HCT116 (cell line): Measurements from ENCODE around the gene FXYD6.

ENCODE experiments used
- CTCF ChIP-seq, 3 experiments: fragments of 200-600 bp in 1 of 3; sonication (generic) in 1 of 3; IDR thresholded peaks in 2 of 3; conservative IDR thresholded peaks in 1 of 3; 2 replicates each; pipeline ENCODE4 v1.5.1; 2012 to 2017; ENCODE audit warnings: low read depth in 2 of 3, low read length in 2 of 3, antibody characterized with exemption in 1 of 3, borderline replicate concordance in 1 of 3, control low read depth in 1 of 3, mild to moderate bottlenecking in 1 of 3, mixed read lengths in 1 of 3, mixed run types in 1 of 3, moderate library complexity in 1 of 3; ENCODE audit not compliant: insufficient read depth in 1 of 3
- POLR2A ChIP-seq: IDR thresholded peaks from 2 replicates; pipeline ENCODE4 v1.7.0; 2011; ENCODE audit warnings: borderline replicate concordance; ENCODE audit not compliant: insufficient read depth, insufficient read length; ENCODE audit errors: extremely low read depth
- REST ChIP-seq: IDR thresholded peaks from 2 replicates; pipeline ENCODE4 v1.6.1; 2012; ENCODE audit warnings: low read depth

- TF ChIP-seq POLR2A (no peak), CTCF (IDR thresholded peaks at IDR 0.05 in 2 of 3, conservative IDR thresholded peaks at IDR 0.05 in 1 of 3; ENCODE audit: borderline replicate concordance in 1 of 3, insufficient read depth in 1 of 3, low read depth in 2 of 3, low read length in 2 of 3) (no peak), REST (no peak)
Measured at GRCh38 chr11:117924631-117925170, 48.2 kb upstream of the FXYD6 start.
